ENCODE results near the gene PTPRR.
"Not testable (repeated sequence)": the region's sequence is repeated elsewhere in the genome, so short reads cannot be mapped to it uniquely, and the experiment has no call there.

PTPRR gene

GRCh38 chr12:70739756-70740155 is 180.8 kb downstream of the PTPRR start:
- no peak for DNase-seq

DNA sequence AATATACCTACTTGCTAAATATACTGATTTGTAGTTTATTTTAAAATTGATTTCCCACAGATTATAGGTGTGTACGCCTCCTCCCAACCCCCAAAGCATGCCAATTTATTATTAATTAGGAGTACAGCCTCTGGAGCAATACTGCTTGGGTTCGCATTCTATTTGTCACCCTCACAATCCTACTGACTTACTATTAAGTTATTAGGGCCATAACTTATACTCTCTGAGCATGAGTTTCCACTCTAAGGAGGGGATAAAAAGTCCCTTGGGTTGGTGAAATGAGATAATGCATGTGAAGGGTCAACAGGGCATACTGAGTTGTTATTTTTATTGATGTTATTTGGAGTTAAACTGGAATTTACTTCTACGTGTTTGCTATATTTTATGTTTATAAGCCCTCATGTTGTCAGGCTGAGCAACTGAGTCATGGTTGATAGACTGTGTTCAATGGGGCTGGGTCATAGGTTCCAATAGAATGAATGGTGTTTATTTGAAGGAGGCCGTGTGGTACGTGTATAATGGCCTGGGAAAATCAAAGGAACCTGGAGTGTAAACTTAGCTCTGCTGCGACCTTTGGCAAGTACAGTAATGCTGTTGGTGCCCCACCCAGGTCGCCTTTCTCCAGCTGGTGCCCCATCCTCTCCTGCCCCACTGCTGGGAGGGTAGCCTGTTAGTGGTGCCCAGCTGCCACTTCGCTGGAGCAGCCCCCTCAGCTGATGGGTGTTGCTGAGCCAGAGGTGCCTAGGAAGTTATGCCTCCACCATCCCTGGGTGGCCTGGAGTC is 184.0 kb downstream of the PTPRR start:
- DNase-seq: no peak

- DNase-seq: not testable (repeated sequence)
Measured at GRCh38 chr12:70735197-70735596, 185.3 kb downstream of the PTPRR start.

DNA sequence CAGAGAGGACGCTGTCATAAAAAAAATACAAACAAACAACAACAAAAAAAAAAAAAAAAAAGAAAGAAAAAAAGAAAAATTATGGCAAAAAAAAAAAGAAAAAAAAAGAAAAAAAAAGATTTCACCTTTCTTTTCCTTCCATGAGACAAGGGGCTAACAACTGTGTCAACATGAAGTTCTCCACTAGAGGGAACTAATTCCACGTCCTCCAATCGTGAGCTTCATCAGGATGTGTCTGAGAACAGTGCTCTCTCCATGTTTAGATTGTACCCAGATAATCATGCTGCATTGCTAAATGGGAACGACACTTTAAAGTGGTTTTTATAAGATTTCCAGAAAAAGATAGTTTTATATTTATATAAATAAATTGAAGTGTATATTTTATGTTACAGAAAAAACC is 187.2 kb downstream of the PTPRR start:
- DNase-seq: peak; percentile 60

DNA sequence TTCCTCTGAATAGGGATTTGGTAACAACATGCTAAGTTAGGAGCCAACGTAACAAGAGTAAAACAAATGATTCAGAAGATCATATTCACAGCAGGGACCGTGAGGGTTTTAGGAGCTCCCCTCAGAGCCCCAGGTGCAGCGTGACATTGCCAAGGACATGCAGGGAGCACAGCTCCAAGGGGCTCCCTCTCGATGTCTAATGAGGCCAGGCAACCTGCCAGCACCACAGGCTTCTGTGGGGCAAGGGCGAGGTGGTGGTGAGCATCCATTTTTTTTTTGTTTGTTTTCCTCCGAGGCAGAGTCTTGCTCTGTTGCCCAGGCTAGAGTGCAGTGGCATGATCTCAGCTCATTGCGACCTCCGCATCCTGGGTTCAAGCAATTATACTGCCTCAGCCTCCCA is 188.3 kb downstream of the PTPRR start:
- no peak for DNase-seq

DNA sequence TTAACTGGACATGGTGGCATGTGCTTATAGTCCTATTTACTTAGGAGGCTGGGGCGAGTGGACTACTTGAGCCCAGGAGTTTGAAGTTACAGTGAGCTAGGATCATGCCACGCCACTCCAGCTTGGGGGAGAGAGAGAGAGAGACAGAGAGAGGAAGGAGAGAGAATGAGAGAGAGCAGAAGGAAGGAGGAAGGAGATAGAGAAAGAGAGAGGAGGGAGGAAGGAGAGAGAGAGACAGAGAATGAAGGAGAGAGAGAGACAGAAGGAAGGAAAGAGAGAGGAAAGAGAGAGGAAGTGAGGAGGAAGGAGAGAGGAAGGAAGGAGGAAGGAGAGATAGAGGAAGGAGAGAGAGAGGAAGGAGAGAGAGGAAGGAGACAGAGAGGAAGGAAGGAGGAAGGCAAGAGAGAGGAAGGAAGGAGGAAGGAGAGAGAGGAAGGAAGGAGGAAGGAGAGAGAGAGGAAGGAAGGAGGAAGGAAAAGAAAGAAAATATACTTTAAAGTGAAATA is 189.8 kb downstream of the PTPRR start:
- no peak for DNase-seq

DNA sequence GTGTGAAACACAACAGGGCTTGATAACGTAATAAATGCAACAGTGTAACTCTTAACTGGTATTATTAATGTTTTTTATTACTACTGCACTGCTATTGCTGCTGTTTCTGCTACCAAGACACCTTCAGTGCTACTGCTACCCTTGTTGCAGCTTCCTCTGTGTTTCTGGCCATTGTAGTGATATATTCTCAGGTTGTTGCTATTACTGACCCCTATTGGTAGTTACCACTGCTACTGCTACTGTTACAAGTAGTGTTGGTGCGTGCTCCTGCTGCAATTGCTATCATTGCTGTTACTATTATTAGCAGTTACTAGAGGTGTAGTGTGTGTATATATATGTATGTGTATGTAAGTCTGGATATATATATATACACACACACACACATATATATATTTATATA is 196.1 kb downstream of the PTPRR start:
- peak; percentile 35 for DNase-seq

DNA sequence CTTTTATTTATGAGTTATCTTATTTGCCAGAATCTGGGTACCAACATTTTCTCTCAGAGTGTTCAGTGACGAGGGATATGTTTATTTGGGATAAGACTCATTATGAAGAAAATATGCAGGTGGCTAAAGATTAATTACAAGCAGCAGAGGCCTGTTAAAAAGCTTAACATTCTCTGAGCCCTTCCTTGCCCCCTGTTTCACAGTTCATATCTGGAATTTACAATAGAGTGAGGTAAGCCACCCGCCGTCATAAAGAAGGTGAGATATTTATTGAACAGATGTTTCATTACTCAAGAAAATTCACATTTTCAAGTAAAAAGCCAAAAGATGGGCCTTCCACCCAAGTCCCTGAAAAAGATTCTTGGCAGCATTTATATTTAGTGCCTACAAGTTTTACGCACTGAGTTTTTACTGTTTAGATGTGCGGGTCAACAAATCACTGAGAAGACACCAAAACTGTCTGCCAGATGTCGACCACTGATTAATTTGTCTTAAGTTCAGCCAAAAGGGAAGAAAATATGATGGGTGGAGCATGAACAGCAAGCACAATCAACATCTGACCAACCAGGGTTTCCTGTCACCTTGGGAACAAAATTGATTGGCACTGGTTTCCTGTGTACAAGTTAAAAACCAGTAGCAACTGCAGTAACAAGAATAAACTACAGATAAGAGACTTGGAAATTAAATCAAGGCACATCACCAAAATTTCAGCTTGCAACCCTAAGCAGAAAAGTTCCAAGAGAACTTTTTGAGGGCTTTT is 197.8 kb downstream of the PTPRR start:
- peak; percentile 1 for DNase-seq

GRCh38 chr12:70721656-70722357 is 198.7 kb downstream of the PTPRR start:
- DNase-seq: no peak

GRCh38 chr12:70721216-70721615 is 199.3 kb downstream of the PTPRR start:
- no peak for DNase-seq

DNA sequence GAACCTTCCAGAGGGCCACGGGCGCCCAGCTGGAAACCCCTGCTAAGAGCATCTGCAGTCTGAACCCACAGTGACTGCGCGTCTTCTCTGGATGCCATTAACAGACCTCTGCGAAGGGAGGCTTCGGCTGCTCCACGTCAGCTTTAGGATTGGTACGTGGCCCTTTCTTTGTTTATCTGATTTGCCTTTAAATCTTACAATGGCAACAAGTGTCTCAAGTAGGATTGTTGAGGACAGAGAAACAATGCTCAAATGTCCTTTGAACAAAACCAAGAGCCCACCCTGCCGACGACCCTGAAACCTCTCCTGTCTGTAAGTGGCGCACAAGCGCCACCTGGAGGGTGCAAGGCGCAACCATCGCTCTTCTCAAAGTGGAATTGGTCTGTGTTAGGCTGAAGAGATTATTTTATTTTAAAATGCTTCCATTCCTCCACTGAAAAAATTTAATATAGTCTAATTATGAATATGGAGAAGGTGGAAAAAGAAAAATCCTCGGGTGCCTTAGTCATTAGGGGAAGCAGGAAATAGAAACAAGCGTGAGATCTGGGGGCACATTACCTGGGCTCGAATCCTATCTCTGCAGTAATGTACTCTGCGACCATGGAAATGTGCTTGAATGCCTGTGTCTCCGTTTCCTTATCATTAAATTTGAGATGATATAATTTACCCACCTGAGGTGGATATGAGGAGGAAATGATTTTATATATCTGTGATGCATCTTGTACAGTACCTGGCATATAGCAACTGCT is 200.7 kb downstream of the PTPRR start:
- DNase-seq: peak; percentile 36

GRCh38 chr12:70719071-70719470 is 201.5 kb downstream of the PTPRR start:
- DNase-seq: no peak

DNA sequence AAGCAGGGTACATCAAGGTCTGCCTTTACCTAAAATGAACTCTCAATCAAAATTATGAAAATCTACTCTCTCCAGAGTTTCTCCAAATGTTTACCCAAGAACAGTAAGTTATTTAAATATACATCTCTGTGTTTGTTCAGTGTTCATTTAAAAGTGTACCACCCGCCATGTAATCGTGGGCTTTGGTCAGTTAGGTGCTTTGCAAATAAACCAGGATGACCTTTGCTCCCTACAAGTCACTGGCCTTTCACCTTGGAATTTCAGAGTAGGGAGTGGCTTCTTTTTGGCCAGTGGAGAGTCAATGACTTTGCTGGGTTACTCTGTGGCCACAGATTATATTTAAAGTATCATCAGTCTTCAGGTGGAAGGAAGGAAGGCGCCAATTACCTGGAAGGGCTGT is 208.7 kb downstream of the PTPRR start:
- no peak for DNase-seq

GRCh38 chr12:70709022-70709421 is 211.5 kb downstream of the PTPRR start:
- no peak for DNase-seq

DNA sequence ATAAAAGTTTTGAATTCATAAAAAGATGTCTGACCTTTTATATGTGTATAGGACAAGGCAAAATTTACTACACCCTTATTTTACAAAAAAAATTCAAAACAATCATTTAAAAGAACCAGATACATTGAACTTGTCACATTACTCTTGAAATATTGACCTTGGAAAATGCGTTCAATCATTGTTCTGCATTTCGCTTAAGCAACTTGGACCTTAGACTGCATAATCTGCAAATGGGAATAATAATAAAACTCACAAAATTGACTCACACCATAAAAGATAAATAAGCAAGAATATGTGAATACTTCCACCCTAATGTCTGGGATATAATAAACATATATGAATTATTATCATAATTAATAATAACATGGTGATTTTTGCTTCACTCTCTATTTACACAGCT is 213.9 kb downstream of the PTPRR start:
- no peak for DNase-seq

GRCh38 chr12:70698345-70698744 is 222.2 kb downstream of the PTPRR start:
- DNase-seq: no peak

GRCh38 chr12:70695361-70696023 is 225.0 kb downstream of the PTPRR start:
- DNase-seq: no peak

GRCh38 chr12:70692681-70693288 is 227.8 kb downstream of the PTPRR start:
- DNase-seq: peak; percentile 65

- DNase-seq: peak; percentile 76
Measured at GRCh38 chr12:70691018-70691672, 229.4 kb downstream of the PTPRR start.

- DNase-seq: no peak
Measured at GRCh38 chr12:70686907-70687306, 233.6 kb downstream of the PTPRR start.

GRCh38 chr12:70686299-70686698 is 234.2 kb downstream of the PTPRR start:
- no peak for DNase-seq

All from HCEC 1CT (cell line).